ENCODE results near the gene ANKS1B.

GRCh38 chr12:99392091-99392850 lies 592.5 kb downstream of the ANKS1B start:
- TF ChIP-seq TCF7L2 (IDR thresholded peaks at IDR 0.05; ENCODE audit: borderline replicate concordance, low read depth, low read length) (no peak), CTCF (tag by site-specific recombination; IDR thresholded peaks at IDR 0.05) (no peak), PRDM6 (tag by site-specific recombination; IDR thresholded peaks at IDR 0.05) (no peak), ZNF704 (tag by site-specific recombination; IDR thresholded peaks at IDR 0.05) (no peak), ZNF449 (tag by site-specific recombination; IDR thresholded peaks at IDR 0.05) (no peak), SETDB1 (IDR thresholded peaks at IDR 0.05; ENCODE audit: insufficient read length, low read length) (no peak), ZNF488 (tag by site-specific recombination; IDR thresholded peaks at IDR 0.05) (no peak), ZNF350 (tag by site-specific recombination; IDR thresholded peaks at IDR 0.05) (no peak), ZSCAN5A (tag by site-specific recombination; IDR thresholded peaks at IDR 0.05) (no peak)

Data from HEK293 (cell line).